Ureter (tissue), 1 donor: Measurements from ENCODE around the gene ERBIN. TPM values are rescaled to one million over a fixed set of nuclear protein-coding genes. Genes with fewer than 3 reads are reported as not detected.
"Not testable (repeated sequence)": the region's sequence is repeated elsewhere in the genome, so short reads cannot be mapped to it uniquely, and the experiment has no call there.

Experiments
- DNase-seq: peaks from one replicate; pipeline ENCODE4 v3.0.0-alpha.2; 2020; ENCODE audit warnings: low spot score
- total RNA-seq: library from RNA; stranded (reverse); gene quantifications from one replicate; pipeline ENCODE4 v1.2.4, GENCODE V29; 2023
- donor health status: DM: yes; HTN: yes; CAD: no.

Gene ERBIN, protein sequence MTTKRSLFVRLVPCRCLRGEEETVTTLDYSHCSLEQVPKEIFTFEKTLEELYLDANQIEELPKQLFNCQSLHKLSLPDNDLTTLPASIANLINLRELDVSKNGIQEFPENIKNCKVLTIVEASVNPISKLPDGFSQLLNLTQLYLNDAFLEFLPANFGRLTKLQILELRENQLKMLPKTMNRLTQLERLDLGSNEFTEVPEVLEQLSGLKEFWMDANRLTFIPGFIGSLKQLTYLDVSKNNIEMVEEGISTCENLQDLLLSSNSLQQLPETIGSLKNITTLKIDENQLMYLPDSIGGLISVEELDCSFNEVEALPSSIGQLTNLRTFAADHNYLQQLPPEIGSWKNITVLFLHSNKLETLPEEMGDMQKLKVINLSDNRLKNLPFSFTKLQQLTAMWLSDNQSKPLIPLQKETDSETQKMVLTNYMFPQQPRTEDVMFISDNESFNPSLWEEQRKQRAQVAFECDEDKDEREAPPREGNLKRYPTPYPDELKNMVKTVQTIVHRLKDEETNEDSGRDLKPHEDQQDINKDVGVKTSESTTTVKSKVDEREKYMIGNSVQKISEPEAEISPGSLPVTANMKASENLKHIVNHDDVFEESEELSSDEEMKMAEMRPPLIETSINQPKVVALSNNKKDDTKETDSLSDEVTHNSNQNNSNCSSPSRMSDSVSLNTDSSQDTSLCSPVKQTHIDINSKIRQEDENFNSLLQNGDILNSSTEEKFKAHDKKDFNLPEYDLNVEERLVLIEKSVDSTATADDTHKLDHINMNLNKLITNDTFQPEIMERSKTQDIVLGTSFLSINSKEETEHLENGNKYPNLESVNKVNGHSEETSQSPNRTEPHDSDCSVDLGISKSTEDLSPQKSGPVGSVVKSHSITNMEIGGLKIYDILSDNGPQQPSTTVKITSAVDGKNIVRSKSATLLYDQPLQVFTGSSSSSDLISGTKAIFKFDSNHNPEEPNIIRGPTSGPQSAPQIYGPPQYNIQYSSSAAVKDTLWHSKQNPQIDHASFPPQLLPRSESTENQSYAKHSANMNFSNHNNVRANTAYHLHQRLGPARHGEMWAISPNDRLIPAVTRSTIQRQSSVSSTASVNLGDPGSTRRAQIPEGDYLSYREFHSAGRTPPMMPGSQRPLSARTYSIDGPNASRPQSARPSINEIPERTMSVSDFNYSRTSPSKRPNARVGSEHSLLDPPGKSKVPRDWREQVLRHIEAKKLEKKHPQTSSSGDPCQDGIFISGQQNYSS (N-terminal part only)
- total RNA-seq: 101 TPM

DNA sequence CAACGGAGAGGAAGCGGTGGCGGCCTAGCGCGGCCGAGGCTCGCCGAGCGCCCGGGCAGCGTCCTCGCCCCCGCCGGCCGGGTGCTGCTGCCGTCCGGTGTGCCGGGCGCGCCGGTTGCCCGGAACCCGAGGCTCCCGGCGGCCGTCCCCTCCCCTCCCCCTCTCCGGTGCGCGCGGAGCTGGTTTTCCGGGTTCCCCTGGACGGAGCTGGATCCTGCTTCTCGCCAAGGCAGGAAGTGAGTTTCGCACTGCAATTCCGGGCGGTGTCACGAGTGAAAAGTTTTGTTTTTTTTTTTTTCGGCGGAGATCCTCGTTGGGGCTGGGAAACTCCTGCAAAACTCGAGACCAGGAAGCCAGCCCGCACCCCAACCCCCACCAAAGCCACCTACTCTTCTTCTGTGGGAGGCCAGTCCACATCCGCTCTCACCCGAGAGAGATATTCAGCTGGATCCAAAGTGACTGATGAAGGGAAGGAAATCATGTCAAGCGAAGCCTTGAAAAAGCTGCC lies at the start of gene ERBIN:
Gene ERBIN (plus strand): TSS at position 300 of the 508 bp plus-strand sequence. CDS start 66,144 bp downstream, outside the sequence.
- peak; percentile 85 for DNase-seq

DNA sequence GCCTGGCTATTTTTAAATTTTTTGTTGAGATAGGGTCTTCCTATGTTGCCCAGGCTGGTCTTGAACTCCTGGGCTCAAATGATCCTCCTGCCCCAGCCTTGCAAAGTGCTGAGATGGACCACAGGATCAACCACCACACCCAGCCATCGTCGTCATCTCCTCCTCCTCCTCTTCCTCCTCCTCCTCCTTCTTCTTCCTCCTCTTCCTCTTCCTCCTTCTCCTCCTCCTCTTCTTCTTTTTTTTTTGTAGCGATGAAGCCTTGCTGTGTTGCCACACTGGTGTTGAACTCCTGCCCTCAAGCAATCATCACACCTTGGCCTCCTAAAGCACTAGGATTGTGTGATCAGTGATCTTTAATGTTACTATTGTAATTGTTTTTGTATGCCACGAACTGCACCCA lies 49.4 kb upstream of the ERBIN start:
- no peak for DNase-seq

DNA sequence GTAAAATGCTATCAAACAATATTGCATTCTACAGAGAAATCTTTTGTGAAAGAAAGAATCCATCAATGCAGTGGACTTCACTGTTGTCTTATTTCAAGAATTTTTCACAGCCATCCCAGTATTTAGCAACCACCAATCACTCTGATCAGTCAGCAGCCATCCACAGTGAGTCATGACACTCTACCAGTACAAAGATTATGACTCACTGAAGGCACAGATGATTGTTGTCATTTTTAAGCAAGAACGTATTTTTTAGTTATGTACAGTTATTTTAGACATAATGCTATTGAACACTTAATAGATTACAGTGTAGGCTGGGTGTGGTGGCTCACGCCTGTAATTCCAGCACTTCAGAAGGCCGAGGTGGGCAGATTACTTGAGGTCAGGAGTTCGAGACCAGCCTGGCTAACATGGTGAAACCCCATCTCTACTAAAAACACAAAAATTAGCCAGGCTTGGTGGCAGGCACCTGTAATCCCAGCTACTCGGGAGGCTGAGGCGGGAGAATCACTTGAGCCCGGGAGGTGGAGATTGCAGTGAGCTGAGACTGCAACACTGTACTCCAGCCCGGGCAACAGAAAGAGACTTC lies 46.6 kb upstream of the ERBIN start:
- DNase-seq: not testable (repeated sequence)

DNA sequence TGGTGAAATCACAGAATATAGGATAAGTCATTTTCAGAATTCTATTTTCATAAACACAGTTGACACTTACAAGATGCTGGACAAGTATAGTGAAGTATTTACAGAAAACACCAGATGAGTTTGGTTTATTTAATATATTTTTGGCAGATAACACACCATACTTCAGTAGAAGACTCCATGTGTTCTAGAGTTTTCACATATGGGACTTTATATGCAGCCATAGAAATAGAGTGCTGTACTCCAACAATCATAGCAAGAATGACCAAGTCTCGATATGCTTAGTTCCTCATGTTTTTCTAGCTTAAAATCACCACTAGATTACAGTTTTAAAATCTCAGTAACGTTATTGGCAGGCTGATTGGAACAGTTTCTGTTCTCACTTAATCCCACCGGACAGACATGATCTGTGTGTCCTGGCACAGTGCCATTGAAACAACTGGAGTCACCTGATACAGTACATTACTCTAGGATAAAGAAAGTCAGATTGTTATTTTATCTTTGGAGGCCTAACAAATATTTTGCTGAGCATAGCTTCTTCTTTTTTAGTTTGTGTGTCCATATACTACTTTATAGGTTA lies 45.8 kb upstream of the ERBIN start:
- no peak for DNase-seq

DNA sequence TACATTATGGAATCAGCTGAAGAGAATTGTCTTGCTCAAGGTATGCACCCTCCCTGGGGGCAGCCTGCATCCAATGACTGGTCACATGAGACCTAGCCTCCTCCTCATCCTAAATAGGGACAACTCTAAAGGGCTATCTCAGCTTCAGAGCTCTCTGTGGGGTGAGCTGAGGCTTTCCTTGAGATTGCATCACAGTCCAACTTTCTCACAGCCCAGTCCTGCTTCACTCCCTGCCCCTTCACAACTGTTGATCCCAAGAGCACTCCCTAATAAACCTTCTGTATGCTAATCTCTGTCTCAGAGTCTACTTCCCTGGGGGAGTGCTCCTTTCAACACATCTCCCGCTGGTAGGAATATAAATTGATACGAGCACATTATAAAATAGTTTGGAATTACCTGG lies 44.1 kb upstream of the ERBIN start:
- no peak for DNase-seq

DNA sequence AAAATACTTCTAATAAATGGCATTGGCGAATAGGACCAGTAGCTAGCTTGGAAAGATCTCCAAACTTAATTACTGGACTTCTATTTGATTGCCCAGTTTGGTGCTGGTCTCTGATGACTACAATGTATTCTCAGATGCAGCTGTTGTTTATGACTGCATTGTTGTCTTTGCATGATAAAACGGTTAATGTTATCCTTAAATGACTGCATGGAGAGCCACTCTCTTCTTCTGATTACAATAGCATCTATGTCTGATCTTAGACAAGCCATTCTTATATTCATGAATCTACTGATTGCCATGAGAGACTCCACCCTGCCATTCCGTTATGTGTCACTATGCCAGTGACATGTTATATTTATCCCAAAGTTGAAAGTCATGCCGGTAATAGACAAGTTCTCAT lies 42.9 kb upstream of the ERBIN start:
- no peak for DNase-seq

DNA sequence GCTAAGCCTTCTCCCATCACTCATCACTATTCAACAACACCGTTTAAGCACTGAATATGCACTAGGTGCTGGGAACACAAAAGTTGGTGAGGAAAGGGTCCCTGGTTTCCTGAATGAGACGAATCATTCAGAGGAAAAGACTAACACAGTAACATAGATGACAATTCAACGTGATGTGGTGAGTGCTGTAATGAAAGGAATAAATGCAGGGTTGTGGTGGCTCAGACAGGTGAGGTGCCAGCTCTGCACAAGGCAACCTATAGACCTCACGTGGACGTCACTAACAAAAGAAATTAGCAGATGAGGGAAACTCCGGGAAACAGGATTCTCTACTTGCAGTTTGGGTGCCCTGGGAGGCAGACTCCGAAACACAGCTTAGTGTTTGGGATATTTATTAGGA lies 40.0 kb upstream of the ERBIN start:
- DNase-seq: no peak

DNA sequence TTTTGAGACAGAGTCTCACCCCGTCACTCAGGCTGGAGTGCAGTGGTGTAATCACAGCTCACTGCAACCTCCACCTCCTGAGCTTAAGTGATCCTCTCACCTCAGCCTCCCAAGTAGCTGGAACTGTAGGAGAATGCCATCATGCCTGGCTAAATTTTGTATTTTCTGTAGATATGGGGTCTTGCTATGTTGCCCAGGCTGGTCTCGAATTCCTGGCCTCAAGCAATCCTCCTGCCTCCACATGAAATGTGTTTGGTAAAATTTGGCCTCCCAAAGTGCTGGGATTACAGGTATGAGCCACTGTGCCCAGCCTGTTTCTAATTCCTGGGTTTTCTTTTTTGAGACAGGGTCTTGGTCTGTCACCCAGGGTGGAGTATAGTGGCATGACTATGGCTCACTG lies 34.4 kb upstream of the ERBIN start:
- DNase-seq: not testable (repeated sequence)

DNA sequence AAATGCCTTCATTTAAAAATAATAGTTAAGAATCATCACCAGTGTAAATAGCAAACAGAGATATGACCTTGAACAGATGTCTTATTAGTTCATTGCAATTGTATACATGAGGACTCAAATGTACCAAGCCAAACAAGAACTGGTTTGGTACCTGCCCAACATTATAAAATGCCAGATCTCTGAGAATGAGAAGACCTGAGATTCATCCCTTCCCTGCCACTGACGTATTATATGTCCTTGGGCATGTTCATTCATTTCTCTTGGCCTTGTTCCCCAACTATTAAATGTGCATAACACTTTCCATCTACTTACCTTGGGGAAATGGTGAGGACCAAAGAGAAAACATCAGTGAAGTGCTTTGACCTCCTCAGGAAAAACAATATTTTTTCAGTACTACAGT lies 33.6 kb upstream of the ERBIN start:
- no peak for DNase-seq

DNA sequence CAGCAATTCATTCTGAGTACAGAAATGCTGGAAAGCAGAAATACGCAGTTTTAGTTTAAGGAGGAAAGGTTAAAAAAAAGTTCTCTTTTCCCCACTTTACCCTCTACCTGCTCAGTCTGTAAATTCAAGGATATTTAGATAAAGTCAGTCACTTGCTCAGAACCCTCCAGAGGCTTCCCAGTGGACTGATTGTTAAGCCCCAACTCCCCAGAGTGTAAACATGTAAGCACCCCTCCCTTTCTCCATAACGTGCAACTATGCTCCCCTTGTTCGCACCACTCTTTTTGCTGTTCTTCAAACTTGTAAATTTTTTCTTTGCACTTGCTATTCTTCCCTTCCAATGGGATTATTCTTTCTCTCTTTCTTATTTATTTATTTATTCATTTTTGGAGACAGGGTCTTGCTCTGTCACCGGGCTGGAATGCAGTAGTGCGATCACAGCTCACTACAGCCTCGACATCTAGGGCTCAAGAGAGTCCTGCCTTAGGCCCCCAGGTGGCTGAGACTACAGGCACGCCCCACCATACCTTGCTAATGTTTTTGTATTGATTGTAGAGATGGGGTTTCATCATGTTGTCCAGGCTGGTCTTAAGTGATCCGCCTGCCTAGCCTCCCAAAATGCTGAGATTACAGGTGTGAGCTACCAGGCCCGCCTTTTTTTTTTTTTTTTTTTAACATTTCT lies 32.5 kb upstream of the ERBIN start:
- no peak for DNase-seq

DNA sequence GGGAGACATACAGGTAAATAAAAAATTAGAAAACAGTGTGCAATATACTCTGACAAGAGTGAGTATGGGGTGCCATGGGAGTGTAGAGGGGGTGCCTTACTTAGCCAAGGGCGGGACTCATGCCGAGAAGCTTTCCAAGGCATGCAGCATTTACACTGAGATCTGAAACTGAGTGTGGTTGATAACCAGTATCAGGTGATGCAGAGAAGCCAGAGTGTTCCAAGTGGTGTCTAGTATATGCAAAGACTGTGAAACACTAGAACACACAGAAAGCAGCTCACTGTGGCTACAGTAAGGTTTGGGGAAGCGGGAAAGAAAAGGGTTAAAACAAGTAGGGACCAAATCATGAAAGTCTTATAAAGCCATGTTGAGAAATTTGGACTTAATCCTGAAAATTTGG lies 30.5 kb upstream of the ERBIN start:
- DNase-seq: no peak

DNA sequence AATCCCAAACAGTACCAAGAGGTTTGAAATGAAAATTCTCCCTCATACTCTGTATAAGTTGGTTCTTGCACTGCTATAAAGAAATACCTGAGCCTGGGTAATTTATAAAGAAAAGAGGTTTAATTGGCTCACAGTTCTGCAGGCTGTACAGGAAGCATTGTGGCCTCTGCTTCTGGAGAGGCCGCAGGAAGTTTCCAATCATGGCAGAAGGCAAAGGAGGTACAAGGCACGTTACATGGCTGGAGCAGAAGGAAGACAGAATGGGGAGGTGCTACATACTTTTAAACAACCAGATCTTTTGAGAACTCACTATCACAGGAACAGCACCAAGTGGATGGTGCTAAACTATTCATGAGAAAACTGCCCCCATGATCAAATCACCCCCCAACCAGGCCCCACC lies 25.6 kb upstream of the ERBIN start:
- no peak for DNase-seq

DNA sequence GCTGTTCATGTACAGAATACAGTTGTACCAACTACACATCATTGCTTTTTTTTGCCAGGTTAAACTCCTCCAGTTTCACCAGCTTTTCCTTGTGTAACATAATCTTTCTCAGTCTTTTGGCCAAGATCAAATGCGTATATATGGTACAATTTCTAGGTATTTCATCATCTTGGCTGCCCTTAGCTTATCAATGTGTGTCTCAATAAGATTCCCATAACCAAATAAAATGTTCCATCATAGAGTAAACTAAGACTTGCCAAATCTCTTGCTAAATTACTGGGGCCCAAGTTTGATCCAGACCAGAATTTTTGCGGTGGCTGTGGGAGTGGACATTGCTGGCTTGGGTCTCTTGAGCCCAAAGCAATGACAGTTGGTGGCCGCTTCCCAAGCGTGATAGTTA lies 24.3 kb upstream of the ERBIN start:
- no peak for DNase-seq

DNA sequence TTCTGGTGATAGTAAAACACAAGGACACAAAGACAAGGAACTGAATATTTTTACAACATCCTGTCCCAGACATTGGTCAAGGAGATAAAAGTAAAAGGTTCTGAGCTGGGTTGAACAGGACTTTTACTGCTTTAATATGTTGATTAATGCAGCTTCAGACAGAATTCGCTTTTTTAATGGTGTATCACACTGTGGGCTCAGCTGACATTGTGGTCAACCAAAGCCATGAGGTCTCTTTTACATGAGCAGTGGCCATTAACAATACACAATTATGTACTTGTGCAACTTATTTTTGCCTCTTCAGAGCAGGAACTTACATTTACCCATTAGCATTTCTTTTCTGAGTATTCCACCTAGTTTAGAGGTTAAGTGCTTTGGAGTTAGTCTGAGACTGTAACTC lies 22.8 kb upstream of the ERBIN start:
- no peak for DNase-seq

DNA sequence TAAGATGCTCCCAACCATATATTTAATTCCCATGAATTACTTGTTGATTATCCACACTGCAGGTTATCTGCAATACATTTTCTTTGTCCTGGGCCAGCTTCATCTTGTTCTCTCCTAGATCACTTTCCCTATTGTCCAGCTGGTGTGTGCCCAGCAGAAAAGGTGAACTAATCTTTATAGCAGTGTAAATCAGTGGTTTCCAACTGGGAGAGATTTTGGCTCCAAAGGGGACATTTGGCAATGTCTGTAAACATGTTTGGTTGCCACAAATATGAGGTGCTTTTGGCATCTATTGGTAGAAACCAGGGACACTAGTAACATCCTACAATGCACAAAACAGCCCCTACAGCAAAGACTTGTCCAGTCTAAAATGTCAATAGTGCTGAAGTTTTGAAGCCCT lies 20.1 kb upstream of the ERBIN start:
- DNase-seq: no peak

DNA sequence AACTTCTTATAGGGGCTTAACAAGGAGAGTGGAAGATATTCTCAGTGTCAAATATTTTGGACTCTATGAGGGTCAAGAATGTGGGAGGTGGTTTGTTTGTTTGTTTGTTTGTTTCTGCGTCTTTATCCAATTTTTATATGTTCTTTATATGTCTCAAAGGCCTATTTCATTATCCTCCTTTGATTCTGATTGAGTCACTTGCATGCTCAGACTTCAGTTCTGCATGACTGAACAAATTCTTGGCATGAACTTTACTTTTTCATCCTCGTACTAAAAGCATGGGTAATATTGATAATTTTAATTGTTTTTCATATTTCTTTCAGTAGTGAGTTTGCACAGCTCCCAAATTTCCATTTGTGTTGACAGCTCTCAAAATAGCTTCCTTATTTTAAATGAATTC lies 19.2 kb upstream of the ERBIN start:
- DNase-seq: no peak

DNA sequence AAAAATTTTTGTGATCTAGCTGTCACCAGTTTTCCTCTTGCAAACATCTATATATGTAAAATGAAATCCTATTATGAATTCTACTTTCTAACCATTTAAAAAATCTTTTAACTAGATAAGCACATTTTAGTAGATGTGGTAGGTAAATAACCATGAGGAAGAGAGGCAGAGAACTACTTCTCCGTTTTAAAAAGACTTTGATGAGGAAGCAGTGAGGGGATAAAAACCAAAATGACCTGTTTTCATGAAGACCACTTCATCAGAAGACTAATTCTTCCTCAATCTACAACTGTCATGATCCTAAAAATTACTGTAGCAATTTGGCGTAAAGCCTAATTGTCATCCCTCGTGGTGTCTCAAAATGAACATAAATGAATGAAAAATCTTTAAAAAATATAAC lies 15.7 kb upstream of the ERBIN start:
- DNase-seq: no peak

DNA sequence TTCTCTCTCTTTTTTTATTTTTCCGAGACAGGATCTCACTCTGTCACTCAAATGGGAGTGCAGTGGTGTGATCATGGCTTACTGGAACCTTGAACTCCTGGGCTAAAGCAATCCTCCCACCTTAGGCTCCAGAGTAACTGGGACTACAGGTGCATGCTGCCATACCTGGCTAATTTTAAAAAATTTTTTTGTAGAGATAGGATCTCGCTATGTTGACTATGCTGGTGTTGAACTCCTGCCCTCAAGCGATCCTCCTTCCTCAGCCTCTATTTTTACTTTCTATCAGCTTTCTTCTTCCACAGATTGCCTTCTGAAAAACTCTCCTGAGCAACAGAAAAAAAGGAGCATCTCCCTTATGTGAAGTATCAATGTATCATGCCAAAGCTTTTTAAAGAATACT lies 14.1 kb upstream of the ERBIN start:
- DNase-seq: no peak

DNA sequence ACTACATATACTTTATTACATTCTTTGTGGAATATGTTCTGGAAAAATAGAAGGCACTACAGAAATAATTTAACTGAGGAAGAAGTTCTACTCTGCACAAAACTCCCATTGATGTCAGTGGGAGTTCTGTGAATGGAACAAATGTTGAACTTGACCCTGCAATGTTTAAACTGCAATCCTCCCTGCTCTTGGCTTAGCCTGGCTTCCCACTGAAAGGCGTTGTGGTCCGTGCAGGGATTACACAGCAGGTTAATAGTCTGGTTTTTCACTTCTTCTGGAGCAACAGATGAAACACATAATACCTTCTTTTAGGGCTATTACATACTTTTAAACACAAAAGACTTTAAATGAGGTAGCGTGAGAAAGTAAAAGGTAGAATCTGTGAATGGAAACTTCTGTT lies 12.9 kb upstream of the ERBIN start:
- DNase-seq: no peak

DNA sequence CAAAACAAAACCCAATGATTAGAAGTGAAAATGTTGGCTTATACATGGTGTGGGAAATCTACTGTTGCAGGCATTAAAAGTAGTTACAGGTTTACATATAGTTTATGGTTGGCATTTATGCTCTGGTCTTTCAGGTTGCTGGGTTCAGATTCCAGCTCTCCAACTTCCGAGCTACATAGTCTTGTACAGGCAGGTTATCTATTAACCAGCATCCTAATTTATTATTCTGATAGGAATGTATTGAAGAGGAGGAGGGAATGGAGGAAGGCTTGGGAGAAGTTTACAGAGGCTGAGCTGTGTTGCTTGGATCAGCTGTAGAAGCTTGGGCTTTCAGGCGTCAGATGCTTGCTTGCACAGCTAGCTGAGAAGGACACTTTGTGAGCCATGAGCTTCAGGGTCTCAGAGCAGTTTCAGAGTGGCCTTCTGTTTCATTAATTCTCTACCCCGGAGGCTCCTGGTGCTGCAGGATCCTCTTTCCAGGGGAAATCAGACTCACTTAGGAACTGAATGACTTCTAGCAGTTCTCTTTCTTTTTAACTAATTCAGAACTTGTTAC lies 11.7 kb upstream of the ERBIN start:
- DNase-seq: no peak
